Vagina (tissue), 2 donors: ENCODE measurements around the gene REXO4. TPM values are rescaled to one million over a fixed set of nuclear protein-coding genes. Genes with fewer than 3 reads are reported as not detected.

Source experiments
- DNase-seq, 2 donors: peaks; one replicate each; pipeline ENCODE4 v3.0.0-alpha.2; 2017; ENCODE audit errors: extremely low spot score in 2 of 2
- H3K27ac ChIP-seq: fragments of 200-600 bp; sonication (generic); one replicate; pipeline ENCODE4 v1.5.1; 2019
- H3K27me3 ChIP-seq: fragments of 200-600 bp; sonication (generic); one replicate; pipeline ENCODE4 v1.5.1; 2019
- H3K36me3 ChIP-seq, 2 donors: fragments of 200-600 bp; sonication (generic); one replicate each; pipeline ENCODE4 v1.5.1; 2017 to 2019
- H3K4me1 ChIP-seq: fragments of 200-600 bp; sonication (generic); one replicate; pipeline ENCODE4 v1.5.1; 2019
- H3K4me3 ChIP-seq, 2 donors: fragments of 200-600 bp; sonication (generic); 1 replicate in 1 of 2; 2 replicates in 1 of 2; pipeline ENCODE4 v1.5.1; 2016 to 2019
- H3K9me3 ChIP-seq: fragments of 200-600 bp; sonication (generic); one replicate; pipeline ENCODE4 v1.5.1; 2019
- CTCF ChIP-seq, 3 experiments: fragments of 450-650 bp in 2 of 3; fragments of 200-600 bp in 1 of 3; sonication (generic) in 1 of 3; IDR thresholded peaks; one replicate each; pipeline ENCODE4 v1.5.1; 2017 to 2019; ENCODE audit warnings: antibody characterized with exemption in 3 of 3, mild to moderate bottlenecking in 2 of 3, moderate library complexity in 2 of 3
- POLR2A ChIP-seq, 2 donors: fragments of 450-650 bp; IDR thresholded peaks; one replicate each; pipeline ENCODE4 v1.6.1; 2017; ENCODE audit warnings: antibody characterized with exemption in 2 of 2, mild to moderate bottlenecking in 2 of 2, moderate library complexity in 2 of 2
- POLR2AphosphoS5 ChIP-seq, 2 donors: sonication (generic); formaldehyde crosslinking; IDR thresholded peaks; one replicate each; pipeline ENCODE4 v1.9.0; 2017; ENCODE audit warnings: antibody characterized with exemption in 2 of 2, mild to moderate bottlenecking in 2 of 2, low read depth in 1 of 2; ENCODE audit not compliant: insufficient read depth in 1 of 2
- intact Hi-C: fragments of 100-400 bp; cut with DNase I; formaldehyde crosslinking; loops from one replicate; pipeline ENCODE4 v1.15.1; 2023
- total RNA-seq: library from RNA; depleted of rRNA; stranded (reverse); fragments of >200 nt; gene quantifications from one replicate; pipeline ENCODE4 v1.2.3, GENCODE V29; 2016

Gene REXO4
- total RNA-seq, 1 donor from 2014 or later = 17.2 TPM

GRCh38 chr9:133375724-133376654 is 41.8 kb downstream of the REXO4 start, which contains the start of the genes STKLD1 and SURF4:
Gene STKLD1 (plus strand): TSS chr9:133376366. CDS start chr9:133376474, 108 bp downstream.
Gene SURF4 (minus strand): TSS chr9:133376060. CDS start chr9:133375969, 91 bp downstream.
- intact Hi-C loops = loop anchor here (10.0 kb wide), 1 partner anchor 1771 kb away; no protein-coding TSS in a partner anchor

GRCh38 chr9:133375116-133375723 is 42.6 kb downstream of the REXO4 start:
- H3K4me1 ChIP-seq = peaks cover 62% of the 10 kb centered on the region
- TF ChIP-seq CTCF (IDR thresholded peaks at IDR 0.05) = no peak
- no peak for TF ChIP-seq POLR2A (IDR thresholded peaks at IDR 0.05)
- TF ChIP-seq POLR2AphosphoS5 (IDR thresholded peaks at IDR 0.05; ENCODE audit: insufficient read depth in 1 of 2, low read depth in 1 of 2) = no peak
- peak overlapping the region; percentile 86 for H3K27ac ChIP-seq
- intact Hi-C loops = loop anchor here (10.0 kb wide), 1 partner anchor 1770 kb away; no protein-coding TSS in a partner anchor
- no peak for DNase-seq
- H3K27me3 ChIP-seq = no peaks in the 10 kb centered on the region
- no peaks in the 10 kb centered on the region for H3K36me3 ChIP-seq
- H3K9me3 ChIP-seq = no peaks in the 10 kb centered on the region
- peak overlapping the region; percentile 91 to 92 for H3K4me3 ChIP-seq

More at GRCh38 chr9:133375724-133376654, 41.8 kb downstream of the REXO4 start, which contains the start of the genes STKLD1 and SURF4:
- peak in 1 of 2 donors; percentile 49 for TF ChIP-seq POLR2AphosphoS5 (IDR thresholded peaks at IDR 0.05; ENCODE audit: insufficient read depth in 1 of 2, low read depth in 1 of 2)
- TF ChIP-seq POLR2A (IDR thresholded peaks at IDR 0.05) = peak in 1 of 2 donors; percentile 83
- no peak for TF ChIP-seq CTCF (IDR thresholded peaks at IDR 0.05)
- no peaks in the 10 kb centered on the region for H3K27me3 ChIP-seq
- no peak for DNase-seq
- H3K9me3 ChIP-seq = no peaks in the 10 kb centered on the region
- peak within 1 kb of the TSS; percentile 86 for H3K27ac ChIP-seq
- H3K4me1 ChIP-seq = peaks cover 54% of the 10 kb centered on the region
- peak within 1 kb of the TSS; percentile 91 to 92 for H3K4me3 ChIP-seq
- H3K36me3 ChIP-seq = no peaks in the 10 kb centered on the region

- H3K4me1 ChIP-seq = peaks cover 68% of the 10 kb centered on the region
- TF ChIP-seq CTCF (IDR thresholded peaks at IDR 0.05) (no peak), POLR2A (IDR thresholded peaks at IDR 0.05) (no peak), POLR2AphosphoS5 (IDR thresholded peaks at IDR 0.05; ENCODE audit: insufficient read depth in 1 of 2, low read depth in 1 of 2) (no peak)
These were observed 43.1 kb downstream of the REXO4 start for GRCh38 chr9:133374612-133375115.

GRCh38 chr9:133372144-133372543 is 45.7 kb downstream of the REXO4 start:
- Histone ChIP-seq H3K27ac (peak overlapping the region; percentile 2), H3K9me3 (no peaks in the 10 kb centered on the region), H3K4me1 (peaks cover 89% of the 10 kb centered on the region), H3K27me3 (no peaks in the 10 kb centered on the region), H3K36me3 (peaks cover 0 to under 1% of the 10 kb centered on the region in 2 donors), H3K4me3 (peak overlapping the region in 1 of 2 donors; percentile 10)
- DNase-seq = no peak
- no peak for TF ChIP-seq CTCF (IDR thresholded peaks at IDR 0.05)
- no peak for TF ChIP-seq POLR2A (IDR thresholded peaks at IDR 0.05)
- TF ChIP-seq POLR2AphosphoS5 (IDR thresholded peaks at IDR 0.05; ENCODE audit: insufficient read depth in 1 of 2, low read depth in 1 of 2) = no peak
- intact Hi-C loops = loop anchor here (10.0 kb wide), 1 partner anchor 1767 kb away; no protein-coding TSS in a partner anchor

More at GRCh38 chr9:133374612-133375115, 43.1 kb downstream of the REXO4 start:
- Histone ChIP-seq H3K27me3 (no peaks in the 10 kb centered on the region), H3K36me3 (no peaks in the 10 kb centered on the region), H3K4me3 (peak overlapping the region; percentile 91 to 92), H3K27ac (peak overlapping the region; percentile 86), H3K9me3 (no peaks in the 10 kb centered on the region)
- no peak for DNase-seq
- intact Hi-C loops = loop anchor here (10.0 kb wide), 1 partner anchor 1770 kb away; no protein-coding TSS in a partner anchor
